ENCODE data around the gene SHISAL1.

- no peak for TF ChIP-seq CTCF (IDR thresholded peaks at IDR 0.05)
- no peak for TF ChIP-seq EZH2 (IDR thresholded peaks at IDR 0.05; ENCODE audit: borderline replicate concordance, insufficient read depth, low read depth, low read length, poor library complexity, severe bottlenecking)
Observed at GRCh38 chr22:44330188-44330743, 17.5 kb upstream of the SHISAL1 start.
